ENCODE data around the gene UNC119.

The UNC119 gene

GRCh38 chr17:28541439-28541838, 11.0 kb downstream of the UNC119 start:
- Histone ChIP-seq H3K27me3 (ENCODE audit: insufficient read depth, low read length, poor library complexity, severe bottlenecking) (no peaks in the 10 kb centered on the region), H3K79me2 (ENCODE audit: insufficient read depth, low read length) (no peaks in the 10 kb centered on the region), H2AFZ (ENCODE audit: low read length) (no peak overlapping the region), H3K36me3 (ENCODE audit: insufficient read depth, low read length) (no peaks in the 10 kb centered on the region), H3K9me3 (ENCODE audit: insufficient read depth, low read depth, low read length) (no peaks in the 10 kb centered on the region), H3K9me2 (replicated peaks; ENCODE audit: low read depth, low read length) (no peaks in the 10 kb centered on the region), H3F3A (ENCODE audit: low read depth) (no peaks in the 10 kb centered on the region), H3K4me2 (ENCODE audit: low read depth, low read length, poor library complexity, severe bottlenecking) (no peak overlapping the region), H3K4me3 (ENCODE audit: low read length, poor library complexity, severe bottlenecking) (no peak overlapping the region), H4K20me1 (ENCODE audit: insufficient read depth, low read length, poor library complexity, severe bottlenecking) (no peaks in the 10 kb centered on the region), H3K9ac (ENCODE audit: low read depth, low read length, poor library complexity, severe bottlenecking) (no peak overlapping the region), H3K4me1 (ENCODE audit: insufficient read depth, low read length, poor library complexity, severe bottlenecking) (no peaks in the 10 kb centered on the region)
- TF ChIP-seq CTCF (conservative IDR thresholded peaks at IDR 0.05; ENCODE audit: low read length) (no peak), EZH2phosphoT487 (IDR thresholded peaks at IDR 0.05; ENCODE audit: borderline replicate concordance) (no peak)

DNA sequence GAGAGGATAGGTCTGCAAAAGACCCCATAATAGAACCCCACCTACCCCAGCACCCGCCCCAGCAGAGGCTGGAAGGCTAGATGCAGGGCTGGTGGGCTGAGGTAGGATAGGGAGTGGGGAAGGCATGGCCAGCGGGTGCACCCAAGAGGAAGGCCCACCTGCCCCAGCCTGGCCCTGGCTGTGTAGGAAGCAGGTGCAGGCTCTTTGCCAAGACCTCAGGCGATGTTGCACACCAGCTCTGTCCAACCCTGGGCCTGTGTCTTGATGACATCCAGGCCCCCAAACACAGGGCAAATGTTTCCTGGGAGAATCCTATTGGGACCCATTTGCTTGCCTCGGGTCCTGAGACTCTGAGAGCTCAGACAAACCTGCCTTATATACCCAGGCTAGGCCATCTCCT, 12.2 kb downstream of the UNC119 start:
- H3F3A ChIP-seq (ENCODE audit: low read depth) = no peaks in the 10 kb centered on the region
- no peak overlapping the region for H3K4me2 ChIP-seq (ENCODE audit: low read depth, low read length, poor library complexity, severe bottlenecking)
- no peaks in the 10 kb centered on the region for H3K9me3 ChIP-seq (ENCODE audit: insufficient read depth, low read depth, low read length)
- H4K20me1 ChIP-seq (ENCODE audit: insufficient read depth, low read length, poor library complexity, severe bottlenecking) = no peaks in the 10 kb centered on the region
- H3K9ac ChIP-seq (ENCODE audit: low read depth, low read length, poor library complexity, severe bottlenecking) = no peak overlapping the region
- no peak overlapping the region for H3K4me3 ChIP-seq (ENCODE audit: low read length, poor library complexity, severe bottlenecking)
- no peaks in the 10 kb centered on the region for H3K36me3 ChIP-seq (ENCODE audit: insufficient read depth, low read length)
- H3K27me3 ChIP-seq (ENCODE audit: insufficient read depth, low read length, poor library complexity, severe bottlenecking) = no peaks in the 10 kb centered on the region
- H3K9me2 ChIP-seq (replicated peaks; ENCODE audit: low read depth, low read length) = no peaks in the 10 kb centered on the region
- no peaks in the 10 kb centered on the region for H3K4me1 ChIP-seq (ENCODE audit: insufficient read depth, low read length, poor library complexity, severe bottlenecking)
- H3K79me2 ChIP-seq (ENCODE audit: insufficient read depth, low read length) = no peaks in the 10 kb centered on the region
- no peak for TF ChIP-seq CTCF (conservative IDR thresholded peaks at IDR 0.05; ENCODE audit: low read length)
- no peak overlapping the region for H2AFZ ChIP-seq (ENCODE audit: low read length)

DNA sequence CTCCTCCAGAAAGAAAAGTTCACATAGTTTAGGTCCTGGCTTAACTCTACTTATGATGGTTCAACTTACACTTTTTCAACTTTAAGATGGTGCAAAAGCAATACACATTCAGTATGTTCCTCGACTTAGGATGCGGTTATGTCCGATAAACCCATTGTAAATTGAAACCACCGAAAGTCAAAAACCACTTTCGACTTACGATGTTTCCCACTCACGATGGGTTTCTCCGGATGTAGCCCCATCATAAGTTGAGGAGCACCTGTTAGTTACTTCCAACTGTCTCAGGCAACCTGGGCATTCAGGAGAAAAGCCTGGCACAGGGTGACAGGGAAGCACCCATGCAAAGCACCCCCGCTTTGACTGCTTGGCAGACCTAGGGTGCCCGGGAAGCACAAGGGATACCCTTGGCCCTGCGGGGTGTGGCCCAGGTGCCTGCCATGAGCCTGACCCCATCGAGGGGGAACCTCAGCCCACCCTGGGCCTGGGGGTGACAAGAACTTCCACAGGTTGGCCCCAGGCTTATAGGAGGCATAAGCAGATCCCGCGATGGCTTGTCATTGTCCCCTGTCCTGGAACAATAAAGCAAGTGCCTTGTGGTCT, 14.0 kb downstream of the UNC119 start:
- Histone ChIP-seq H3F3A (ENCODE audit: low read depth) (no peaks in the 10 kb centered on the region), H3K27me3 (ENCODE audit: insufficient read depth, low read length, poor library complexity, severe bottlenecking) (no peaks in the 10 kb centered on the region), H3K9ac (ENCODE audit: low read depth, low read length, poor library complexity, severe bottlenecking) (no peak overlapping the region), H3K79me2 (ENCODE audit: insufficient read depth, low read length) (no peaks in the 10 kb centered on the region), H3K4me1 (ENCODE audit: insufficient read depth, low read length, poor library complexity, severe bottlenecking) (no peaks in the 10 kb centered on the region), H2AFZ (ENCODE audit: low read length) (no peak overlapping the region), H3K9me2 (replicated peaks; ENCODE audit: low read depth, low read length) (no peaks in the 10 kb centered on the region), H3K4me3 (ENCODE audit: low read length, poor library complexity, severe bottlenecking) (no peak overlapping the region), H3K9me3 (ENCODE audit: insufficient read depth, low read depth, low read length) (no peaks in the 10 kb centered on the region), H3K36me3 (ENCODE audit: insufficient read depth, low read length) (no peaks in the 10 kb centered on the region), H3K4me2 (ENCODE audit: low read depth, low read length, poor library complexity, severe bottlenecking) (no peak overlapping the region), H4K20me1 (ENCODE audit: insufficient read depth, low read length, poor library complexity, severe bottlenecking) (no peaks in the 10 kb centered on the region)
- no peak for TF ChIP-seq CTCF (conservative IDR thresholded peaks at IDR 0.05; ENCODE audit: low read length)
- TF ChIP-seq EZH2phosphoT487 (IDR thresholded peaks at IDR 0.05; ENCODE audit: borderline replicate concordance) = no peak
